Pancreas (tissue), 10 donors: ENCODE data around the gene GRID1. TPM values are rescaled to one million over a fixed set of nuclear protein-coding genes. Genes with fewer than 3 reads are reported as not detected.
A peak's percentile ranks its signal among the peaks of the same experiment; 100 is the strongest.

Experiments
- ATAC-seq, 4 donors: fragments of 200-7000 bp; cut with Tn5 transposase; one replicate each; pipeline versions ENCODE4 v1.8.0 to v1.9.1; 2020; ENCODE audit warnings: mild to moderate bottlenecking in 4 of 4, moderate library complexity in 4 of 4
- DNase-seq, 6 donors: peaks; one replicate each; pipeline ENCODE4 v3.0.0-alpha.2; 2020
- FAIRE-seq: peaks from 2 replicates; lab custom pipeline; 2012; peaks lifted over from hg19 to GRCh38; lab: Jason Lieb, UNC
- H3K27ac ChIP-seq, 4 donors: fragments of 200-600 bp; sonication (generic); 1 replicate in 3 of 4; 2 replicates in 1 of 4; pipeline versions ENCODE4 v1.5.0 to v1.8.0; 2020
- H3K27me3 ChIP-seq, 4 donors: fragments of 200-600 bp; one replicate each; pipeline ENCODE4 v1.8.0; 2021
- H3K36me3 ChIP-seq, 3 donors: fragments of 200-600 bp; sonication (generic) in 1 of 3; one replicate each; pipeline versions ENCODE4 v1.5.0 to v1.8.0; 2020 to 2021
- H3K4me1 ChIP-seq, 3 donors: fragments of 200-600 bp; one replicate each; pipeline ENCODE4 v1.8.0; 2021
- H3K4me3 ChIP-seq, 4 donors: fragments of 200-600 bp; sonication (generic) in 2 of 4; one replicate each; pipeline versions ENCODE4 v1.5.0 to v1.8.0; 2020 to 2021
- H3K9me3 ChIP-seq, 4 donors: fragments of 200-600 bp; one replicate each; pipeline ENCODE4 v1.8.0; 2021
- WGBS, 2 donors: extraction: QIAGEN DNeasy Blood & Tissue Kit; methylation state at CpG; one replicate each; pipeline ENCODE4 v1.1.7; 2013; 5-methylcytosine and 5-hydroxymethylcytosine counted together
- intact Hi-C, 3 donors: fragments of 100-400 bp; cut with DNase I; formaldehyde crosslinking; loops; one replicate each; pipeline versions ENCODE4 v1.11.1 to v1.14.2; 2022
- polyA plus RNA-seq, 2 donors: library from polyadenylated mRNA; stranded (reverse); fragments of 200-250 nt; gene quantifications; one replicate each; pipeline ENCODE4 v1.2.3, GENCODE V29; 2013
- total RNA-seq, 6 donors: library from RNA; stranded (reverse); fragmentation: NEBNext Ultra II Directional in 4 of 6; extraction: Animal tissue kit (Norgen Biotek cat#: 25700) in 4 of 6; gene quantifications; one replicate each; pipeline versions ENCODE4 v1.2.1 to v1.2.4, GENCODE V29; 2021 to 2023
- TF ChIP-seq, protein P1 (sequence below), 4 donors: fragments of 200-600 bp; sonication (generic) in 3 of 4; IDR thresholded peaks; one replicate each; pipeline versions ENCODE4 v1.5.0 to v1.8.0; 2021; ENCODE audit warnings: antibody characterized with exemption in 4 of 4
- donor health status: healthy with polysubstance abuse.
- donor health status: DM: no; HTN: no; CAD: no; lungs with moderate emphysema.
- donor health status: DM: no; HTN: no; CAD: no.
- donor health status: control.
- donor health status: control.
- donor health status: Bipolar disorder and iron deficiency.
- donor health status: DM: yes; HTN: yes; CAD: no.
- donor health status: DM: no; HTN: no; CAD: no.
- donor health status: DM: no; HTN: no; CAD: no.
- donor health status: DM: yes; HTN: yes; CAD: no.

The GRID1 gene
- total and polyA plus RNA-seq, 8 donors = 0.05 to 1.5 (median 0.91) TPM

DNA sequence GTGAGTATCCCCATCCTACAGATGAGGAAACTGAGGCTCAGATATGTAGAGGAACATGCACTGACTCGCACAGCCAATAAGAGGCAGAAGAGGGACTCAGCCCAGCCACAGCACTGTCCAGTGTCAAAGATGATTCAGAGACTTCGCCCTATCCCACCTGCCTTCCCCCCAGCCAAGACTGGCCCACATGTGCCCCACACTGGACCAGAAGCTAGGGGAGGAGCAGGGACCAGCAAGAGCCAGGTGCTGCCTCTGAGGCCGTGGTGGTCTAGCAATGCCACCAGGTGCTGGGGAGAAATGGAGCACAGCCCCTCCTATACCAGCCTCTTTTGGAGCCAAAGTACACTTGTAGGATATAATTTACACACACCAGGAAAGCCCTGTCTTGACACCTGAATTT, 22.3 kb downstream of the GRID1 start:
- no peaks in the 10 kb centered on the region for H3K36me3 ChIP-seq
- WGBS, 2 donors = 79% methylated on average over 3 of the region's 3 CpGs
- intact Hi-C loops = no loop called here
- no peak for FAIRE-seq
- TF ChIP-seq, protein P1, sequence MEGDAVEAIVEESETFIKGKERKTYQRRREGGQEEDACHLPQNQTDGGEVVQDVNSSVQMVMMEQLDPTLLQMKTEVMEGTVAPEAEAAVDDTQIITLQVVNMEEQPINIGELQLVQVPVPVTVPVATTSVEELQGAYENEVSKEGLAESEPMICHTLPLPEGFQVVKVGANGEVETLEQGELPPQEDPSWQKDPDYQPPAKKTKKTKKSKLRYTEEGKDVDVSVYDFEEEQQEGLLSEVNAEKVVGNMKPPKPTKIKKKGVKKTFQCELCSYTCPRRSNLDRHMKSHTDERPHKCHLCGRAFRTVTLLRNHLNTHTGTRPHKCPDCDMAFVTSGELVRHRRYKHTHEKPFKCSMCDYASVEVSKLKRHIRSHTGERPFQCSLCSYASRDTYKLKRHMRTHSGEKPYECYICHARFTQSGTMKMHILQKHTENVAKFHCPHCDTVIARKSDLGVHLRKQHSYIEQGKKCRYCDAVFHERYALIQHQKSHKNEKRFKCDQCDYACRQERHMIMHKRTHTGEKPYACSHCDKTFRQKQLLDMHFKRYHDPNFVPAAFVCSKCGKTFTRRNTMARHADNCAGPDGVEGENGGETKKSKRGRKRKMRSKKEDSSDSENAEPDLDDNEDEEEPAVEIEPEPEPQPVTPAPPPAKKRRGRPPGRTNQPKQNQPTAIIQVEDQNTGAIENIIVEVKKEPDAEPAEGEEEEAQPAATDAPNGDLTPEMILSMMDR (IDR thresholded peaks at IDR 0.05) = no peak
- DNase-seq = peak in 2 of 6 donors; percentile 28 to 30
- no peak overlapping the region for H3K27ac ChIP-seq
- no peaks in the 10 kb centered on the region for H3K27me3 ChIP-seq
- H3K4me1 ChIP-seq = no peaks in the 10 kb centered on the region
- no peak overlapping the region for H3K4me3 ChIP-seq
- no peaks in the 10 kb centered on the region for H3K9me3 ChIP-seq
- no peak for ATAC-seq

DNA sequence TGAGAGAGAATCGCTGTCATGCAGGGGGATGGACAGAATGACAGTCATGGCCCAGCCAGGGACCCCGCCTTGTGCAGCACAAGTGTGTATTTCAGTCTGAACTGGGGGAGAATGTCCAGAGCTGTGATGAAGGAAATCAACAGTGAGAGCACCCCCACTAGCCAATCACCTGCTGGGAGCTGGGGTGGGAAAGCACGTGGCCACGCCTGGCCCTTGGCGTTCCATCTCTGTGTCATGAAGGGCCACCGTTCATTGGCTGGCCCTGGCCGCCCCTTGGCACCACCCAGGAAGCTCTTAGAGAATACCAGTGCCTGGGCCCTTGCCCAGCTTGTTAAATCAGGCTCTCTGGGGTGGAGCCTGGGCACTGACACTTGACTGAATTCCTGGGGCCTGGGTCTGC, 22.8 kb downstream of the GRID1 start:
- DNase-seq = peak in 2 of 6 donors; percentile 16 to 38
- Histone ChIP-seq H3K4me1 (no peaks in the 10 kb centered on the region), H3K36me3 (no peaks in the 10 kb centered on the region), H3K4me3 (no peak overlapping the region), H3K9me3 (no peaks in the 10 kb centered on the region), H3K27me3 (no peaks in the 10 kb centered on the region), H3K27ac (no peak overlapping the region)
- intact Hi-C loops = no loop called here
- no peak for FAIRE-seq
- TF ChIP-seq, protein P1 (IDR thresholded peaks at IDR 0.05) = no peak
- 81 to 84% methylated on average over 7 of the region's 7 CpGs for WGBS, 2 donors
- ATAC-seq = no peak

DNA sequence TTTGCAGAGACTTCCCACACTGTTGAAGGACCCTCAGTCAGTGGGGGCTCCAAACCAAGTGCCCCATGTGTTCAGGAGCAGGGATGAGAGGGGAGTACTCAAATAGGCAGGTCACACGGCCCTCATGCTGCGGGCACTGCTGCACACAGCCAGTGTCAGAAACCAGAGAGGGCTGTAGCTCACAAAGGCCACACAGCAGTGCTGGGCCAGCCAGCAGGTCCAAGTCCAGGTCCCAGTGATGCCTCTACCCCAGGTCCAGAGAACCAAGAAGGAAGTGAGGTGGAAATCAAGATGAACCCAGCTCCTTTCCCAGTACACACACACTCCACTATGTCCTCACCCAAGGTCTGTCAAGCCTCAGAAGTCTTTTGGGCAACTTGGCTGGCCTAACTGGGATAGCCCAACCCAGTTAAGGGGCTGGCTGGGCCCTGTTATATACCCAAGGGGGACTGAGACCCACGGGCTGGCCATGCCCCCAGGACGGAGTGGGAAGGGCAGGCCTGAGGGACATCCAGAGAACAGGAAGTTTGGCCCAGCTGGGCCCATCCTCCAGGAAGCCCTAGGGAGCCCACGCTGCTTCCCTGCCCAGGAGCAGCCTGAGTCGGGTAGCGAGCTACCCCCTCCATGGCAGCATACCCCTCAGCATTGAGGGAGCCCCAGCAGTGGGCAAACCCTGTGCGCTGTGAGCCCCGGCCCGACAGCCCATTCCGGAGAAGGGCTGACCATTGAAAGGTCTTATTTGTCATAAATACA, 24.3 kb downstream of the GRID1 start:
- intact Hi-C loops = no loop called here
- Histone ChIP-seq H3K27ac (no peak overlapping the region), H3K27me3 (no peaks in the 10 kb centered on the region), H3K4me1 (no peaks in the 10 kb centered on the region), H3K9me3 (no peaks in the 10 kb centered on the region), H3K4me3 (no peak overlapping the region), H3K36me3 (no peaks in the 10 kb centered on the region)
- DNase-seq (peak in 2 of 6 donors; percentile 38 to 51), FAIRE-seq (no peak), ATAC-seq (no peak)
- TF ChIP-seq, protein P1 (IDR thresholded peaks at IDR 0.05) = no peak
- 63 to 68% methylated on average over 11 of the region's 11 CpGs for WGBS, 2 donors

DNA sequence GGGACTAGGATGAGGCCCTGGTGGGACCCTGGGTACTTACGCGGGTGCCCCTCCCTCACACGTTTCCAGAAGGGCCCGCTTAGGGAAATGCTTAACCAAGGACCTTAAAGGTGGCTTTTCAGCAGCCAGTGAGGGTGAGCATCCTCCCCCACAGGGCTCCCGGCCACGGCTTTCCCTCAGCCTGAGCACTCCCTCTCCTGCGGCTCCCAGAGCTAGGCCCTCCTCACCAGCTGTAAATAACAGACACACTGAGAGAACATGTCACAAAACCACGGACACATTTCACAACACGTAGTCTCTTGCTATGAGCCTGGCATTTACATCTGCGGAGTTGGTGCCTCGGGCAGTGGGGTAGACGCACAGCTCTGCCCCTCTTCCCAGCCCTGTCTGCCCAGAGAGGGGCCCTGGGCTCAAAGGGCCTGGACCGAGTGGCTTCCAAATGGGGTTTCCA, 25.2 kb downstream of the GRID1 start:
- intact Hi-C loops = no loop called here
- Histone ChIP-seq H3K4me3 (no peak overlapping the region), H3K27me3 (no peaks in the 10 kb centered on the region), H3K9me3 (no peaks in the 10 kb centered on the region), H3K27ac (no peak overlapping the region), H3K4me1 (no peaks in the 10 kb centered on the region), H3K36me3 (no peaks in the 10 kb centered on the region)
- DNase-seq = peak in 2 of 6 donors; percentile 25 to 26
- 68 to 75% methylated on average over 13 of the region's 13 CpGs for WGBS, 2 donors
- ATAC-seq = no peak
- no peak for FAIRE-seq
- TF ChIP-seq, protein P1 (IDR thresholded peaks at IDR 0.05) = no peak

DNA sequence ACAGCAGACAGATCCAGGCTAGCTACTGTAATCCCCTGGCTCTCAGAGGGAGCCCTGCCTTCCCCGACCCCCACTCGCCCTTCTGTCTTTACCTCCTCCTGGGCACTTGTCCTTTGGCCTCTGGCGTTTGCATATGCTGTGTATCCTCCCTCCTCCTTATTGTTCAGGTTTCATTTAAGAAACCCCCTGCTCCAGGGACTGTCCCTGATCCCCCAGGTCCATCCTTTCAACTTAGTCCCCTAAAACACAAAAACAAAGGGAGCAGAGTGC, 25.7 kb downstream of the GRID1 start:
- no peaks in the 10 kb centered on the region for H3K9me3 ChIP-seq
- no peak for DNase-seq
- ATAC-seq = no peak
- H3K36me3 ChIP-seq = no peaks in the 10 kb centered on the region
- TF ChIP-seq, protein P1 (IDR thresholded peaks at IDR 0.05) = no peak
- WGBS, 2 donors = 78 to 80% methylated on average over 3 of the region's 3 CpGs
- H3K4me1 ChIP-seq = no peaks in the 10 kb centered on the region
- H3K27ac ChIP-seq = no peak overlapping the region
- no peaks in the 10 kb centered on the region for H3K27me3 ChIP-seq
- H3K4me3 ChIP-seq = no peak overlapping the region
- no peak for FAIRE-seq
- intact Hi-C loops = no loop called here
